AG10803 (cell line): ENCODE data around the gene OR51I1.
A peak's percentile ranks its signal among the peaks of the same experiment; 100 is the strongest.

Source experiments
- DNase-seq: peaks from one replicate; pipeline ENCODE4 v3.0.0; 2010; ENCODE audit warnings: low read depth
- H3K4me3 ChIP-seq: 2 replicates; pipeline ENCODE4 v1.5.1; 2011; ENCODE audit warnings: mild to moderate bottlenecking, low read length, control low read depth
- TF ChIP-seq, protein P1 (sequence below): conservative IDR thresholded peaks from 2 replicates; pipeline ENCODE4 v1.5.1; 2011; ENCODE audit warnings: mild to moderate bottlenecking, low read length, control low read depth, inconsistent platforms

The OR51I1 gene

DNA sequence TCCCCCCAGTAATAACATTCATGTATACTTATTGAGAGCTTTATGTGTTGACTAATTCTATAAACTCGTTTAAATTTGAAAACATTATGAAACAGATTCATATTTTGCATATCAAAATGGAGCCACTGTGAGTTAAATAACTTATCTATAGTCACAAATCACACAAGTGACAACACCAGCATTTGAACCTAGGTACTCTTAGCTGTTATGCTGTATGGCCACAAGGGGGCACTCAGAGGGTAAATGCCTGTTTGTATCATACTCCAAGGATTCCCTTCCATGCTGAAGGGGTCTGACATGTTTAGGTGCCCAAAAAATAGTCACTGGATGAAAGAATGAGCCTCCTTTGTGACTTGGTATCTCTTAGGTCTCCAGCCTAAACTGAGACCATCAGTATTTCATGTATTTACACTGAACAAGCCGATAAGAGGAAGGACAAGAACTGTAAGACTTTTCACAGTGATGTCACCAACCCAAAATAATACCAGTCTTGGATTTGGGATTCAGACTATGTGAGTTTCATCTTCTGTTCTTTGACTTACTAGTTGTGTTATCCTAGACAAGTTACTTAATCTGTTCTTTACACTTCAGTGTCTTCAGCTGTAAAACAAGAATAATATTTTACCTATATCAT lies 35.0 kb upstream of the OR51I1 start:
- TF ChIP-seq, protein P1, sequence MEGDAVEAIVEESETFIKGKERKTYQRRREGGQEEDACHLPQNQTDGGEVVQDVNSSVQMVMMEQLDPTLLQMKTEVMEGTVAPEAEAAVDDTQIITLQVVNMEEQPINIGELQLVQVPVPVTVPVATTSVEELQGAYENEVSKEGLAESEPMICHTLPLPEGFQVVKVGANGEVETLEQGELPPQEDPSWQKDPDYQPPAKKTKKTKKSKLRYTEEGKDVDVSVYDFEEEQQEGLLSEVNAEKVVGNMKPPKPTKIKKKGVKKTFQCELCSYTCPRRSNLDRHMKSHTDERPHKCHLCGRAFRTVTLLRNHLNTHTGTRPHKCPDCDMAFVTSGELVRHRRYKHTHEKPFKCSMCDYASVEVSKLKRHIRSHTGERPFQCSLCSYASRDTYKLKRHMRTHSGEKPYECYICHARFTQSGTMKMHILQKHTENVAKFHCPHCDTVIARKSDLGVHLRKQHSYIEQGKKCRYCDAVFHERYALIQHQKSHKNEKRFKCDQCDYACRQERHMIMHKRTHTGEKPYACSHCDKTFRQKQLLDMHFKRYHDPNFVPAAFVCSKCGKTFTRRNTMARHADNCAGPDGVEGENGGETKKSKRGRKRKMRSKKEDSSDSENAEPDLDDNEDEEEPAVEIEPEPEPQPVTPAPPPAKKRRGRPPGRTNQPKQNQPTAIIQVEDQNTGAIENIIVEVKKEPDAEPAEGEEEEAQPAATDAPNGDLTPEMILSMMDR: peak; percentile 97
- DNase-seq: peak; percentile 57
- no peak overlapping the region for H3K4me3 ChIP-seq

DNA sequence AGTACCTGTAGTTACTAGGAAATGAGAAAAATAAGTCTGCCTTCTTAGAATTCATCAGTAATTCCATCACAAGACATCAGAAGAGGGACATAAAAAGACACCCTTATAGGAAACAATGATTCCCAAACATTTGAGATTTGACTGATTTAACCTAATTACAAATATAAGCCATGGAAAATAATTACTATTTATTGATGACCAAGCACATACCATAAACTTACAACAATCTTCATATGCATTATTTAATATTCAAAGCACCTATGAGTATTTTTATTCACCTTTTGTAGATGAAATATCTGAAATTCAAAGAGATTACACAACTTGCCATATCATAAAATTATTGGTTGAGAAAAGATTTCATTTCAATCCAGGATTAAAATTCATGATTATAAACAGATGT lies 32.6 kb upstream of the OR51I1 start:
- no peak for DNase-seq
- H3K4me3 ChIP-seq: no peak overlapping the region
- TF ChIP-seq, protein P1: no peak

DNA sequence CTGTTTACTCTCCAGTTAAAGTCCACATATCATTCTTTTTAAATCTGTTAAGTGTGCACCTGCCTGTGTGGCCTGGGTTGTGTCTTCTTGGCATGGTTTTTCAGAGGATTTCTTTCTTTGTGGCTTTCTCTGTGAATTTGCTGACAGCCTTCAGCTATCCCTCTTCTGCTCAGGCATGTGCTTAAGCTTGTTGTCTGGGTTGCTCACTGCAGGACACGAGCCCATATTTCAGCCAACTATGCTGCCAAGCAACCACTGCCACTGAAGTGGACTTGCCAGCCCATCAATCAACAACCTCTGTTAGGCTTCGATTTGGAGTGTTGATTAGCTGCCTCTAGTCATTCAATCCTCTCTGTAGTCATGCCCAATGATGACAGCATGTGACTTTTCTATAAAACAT lies 26.2 kb upstream of the OR51I1 start:
- TF ChIP-seq, protein P1: no peak
- no peak for DNase-seq
- no peak overlapping the region for H3K4me3 ChIP-seq

DNA sequence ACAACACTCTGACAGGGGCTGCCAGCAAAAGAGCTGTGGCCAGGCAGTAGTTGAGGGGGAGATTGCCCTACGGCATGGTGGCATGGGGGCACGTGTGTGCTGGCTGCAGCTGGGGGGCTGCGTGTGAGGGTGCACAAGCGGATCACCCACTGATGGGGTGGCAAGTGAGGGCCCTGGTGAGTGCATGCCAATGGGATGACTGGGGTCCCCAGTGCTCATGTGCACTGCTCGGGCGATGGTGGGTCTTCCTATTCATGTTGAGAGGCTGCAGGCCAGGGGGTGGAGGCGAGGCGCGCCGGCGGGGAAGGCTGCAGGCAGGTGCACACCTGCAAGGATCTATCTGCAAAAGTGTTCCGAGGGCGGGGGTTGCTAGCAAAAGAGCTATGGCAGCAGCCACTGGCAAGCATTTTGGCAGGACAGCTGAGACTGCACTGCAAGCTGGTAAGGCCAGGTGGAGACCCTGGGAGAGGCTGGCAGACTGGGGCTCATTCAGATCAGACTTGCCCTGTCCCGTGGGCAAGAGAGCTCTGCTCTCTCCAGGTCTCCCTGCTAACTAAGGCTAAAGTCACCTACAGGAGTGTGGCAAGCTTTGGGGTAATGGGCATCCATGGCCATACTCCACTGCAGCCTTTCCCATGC lies 19.8 kb upstream of the OR51I1 start:
- no peak for DNase-seq
- H3K4me3 ChIP-seq: no peak overlapping the region
- TF ChIP-seq, protein P1: no peak

DNA sequence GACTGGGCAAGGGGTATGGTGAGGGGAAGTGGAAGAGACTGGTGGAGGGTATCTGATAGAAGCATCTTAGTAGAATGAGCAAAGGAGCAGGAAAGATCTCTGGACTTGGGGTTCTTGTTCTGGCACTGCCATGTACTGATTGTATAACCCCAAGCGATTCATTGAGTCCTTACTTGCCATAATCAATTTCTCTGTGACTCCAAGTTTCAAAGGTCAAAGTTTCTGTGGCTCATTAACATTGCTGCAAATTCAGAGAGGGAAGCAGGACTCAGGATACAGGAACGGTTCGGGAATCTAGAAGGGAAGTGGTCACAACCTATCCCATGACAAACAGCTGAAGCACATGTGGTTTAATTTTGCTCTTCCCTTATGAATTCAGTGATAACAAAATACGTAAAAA lies 8.1 kb upstream of the OR51I1 start:
- TF ChIP-seq, protein P1: no peak
- H3K4me3 ChIP-seq: no peak overlapping the region
- DNase-seq: no peak

DNA sequence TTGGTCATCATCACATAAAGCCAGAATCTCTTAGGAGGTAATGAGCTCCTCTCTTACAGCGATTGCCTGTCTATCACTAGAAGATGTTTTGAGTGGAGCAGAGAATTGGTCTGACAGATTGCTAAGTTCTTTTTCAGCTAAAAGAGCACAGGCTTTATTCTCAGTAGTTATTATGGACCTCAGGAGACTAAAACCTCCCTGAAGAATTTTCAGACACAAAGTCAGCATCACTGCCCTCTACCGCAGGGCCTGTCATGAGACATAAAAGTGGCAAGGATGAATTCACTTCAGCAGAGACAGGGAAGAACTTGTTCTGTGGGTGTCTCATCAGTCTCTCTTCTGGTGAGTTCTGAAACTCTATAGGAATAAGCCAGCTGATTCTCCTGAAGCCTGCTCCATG lies 7.7 kb upstream of the OR51I1 start, which contains the start of gene OR51I2:
OR51I2 (plus strand) TSS at position 301 of the 400 bp plus-strand sequence. CDS start 4,166 bp downstream, outside the sequence.
- DNase-seq: no peak
- TF ChIP-seq, protein P1: no peak
- no peak within 1 kb of the TSS for H3K4me3 ChIP-seq

DNA sequence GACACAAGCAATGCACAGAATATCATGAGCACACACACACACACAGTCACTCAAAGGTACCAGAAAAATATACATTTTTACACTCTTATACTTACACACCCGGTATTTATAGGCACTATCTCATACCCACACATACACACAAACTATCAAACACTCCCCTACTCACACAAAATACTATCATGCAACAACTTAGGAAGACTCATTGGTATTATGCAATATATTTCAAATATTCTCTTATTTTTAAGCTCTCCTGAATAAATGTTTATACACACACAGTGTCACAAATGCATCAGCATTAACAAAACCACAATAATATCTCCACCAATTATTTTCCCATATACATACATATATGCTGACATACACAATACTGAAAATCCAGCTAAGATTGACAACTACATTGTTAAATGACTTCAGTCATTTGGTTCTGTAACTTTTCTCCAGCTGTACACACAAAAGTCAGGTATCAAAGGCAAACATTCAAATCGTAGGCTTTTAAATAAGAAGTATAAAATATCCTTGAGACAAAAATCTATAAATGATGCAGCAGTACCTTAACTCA lies 2.6 kb upstream of the OR51I1 start:
- no peak for DNase-seq
- TF ChIP-seq, protein P1: no peak
- no peak overlapping the region for H3K4me3 ChIP-seq
